Erythroblast (primary cell): ENCODE data around the gene MAU2.

Source experiments
- GATA1 ChIP-seq: IDR thresholded peaks from 2 replicates; pipeline ENCODE4 v1.6.1; 2011; ENCODE audit warnings: low read depth, mild to moderate bottlenecking, control low read depth, low read length, moderate library complexity
- POLR2A ChIP-seq: IDR thresholded peaks from 2 replicates; pipeline ENCODE4 v1.6.1; 2011; ENCODE audit warnings: mild to moderate bottlenecking, low read length

DNA sequence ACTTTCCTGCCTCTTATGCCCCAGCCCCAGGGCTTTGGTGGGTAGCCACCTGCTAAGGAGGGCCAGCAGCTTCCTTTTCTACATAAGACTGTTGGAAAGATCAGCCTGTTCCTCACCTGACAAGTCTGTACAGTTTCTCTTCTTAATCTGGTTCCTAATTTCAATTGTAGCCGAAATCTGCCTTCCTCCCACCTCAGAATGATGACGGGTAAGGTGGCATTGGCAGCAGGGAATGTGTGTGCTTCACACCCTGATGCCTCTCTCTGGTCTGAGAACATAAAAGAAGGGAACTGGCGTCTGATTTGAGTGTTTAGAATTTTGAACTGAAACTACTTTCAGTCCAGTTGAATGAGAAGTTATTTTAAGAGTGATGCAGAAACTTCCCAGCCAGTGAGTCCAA lies 16.0 kb downstream of the MAU2 start:
- TF ChIP-seq POLR2A (no peak), GATA1 (no peak)
